ENCODE results near the gene ACKR3.

The ACKR3 gene

DNA sequence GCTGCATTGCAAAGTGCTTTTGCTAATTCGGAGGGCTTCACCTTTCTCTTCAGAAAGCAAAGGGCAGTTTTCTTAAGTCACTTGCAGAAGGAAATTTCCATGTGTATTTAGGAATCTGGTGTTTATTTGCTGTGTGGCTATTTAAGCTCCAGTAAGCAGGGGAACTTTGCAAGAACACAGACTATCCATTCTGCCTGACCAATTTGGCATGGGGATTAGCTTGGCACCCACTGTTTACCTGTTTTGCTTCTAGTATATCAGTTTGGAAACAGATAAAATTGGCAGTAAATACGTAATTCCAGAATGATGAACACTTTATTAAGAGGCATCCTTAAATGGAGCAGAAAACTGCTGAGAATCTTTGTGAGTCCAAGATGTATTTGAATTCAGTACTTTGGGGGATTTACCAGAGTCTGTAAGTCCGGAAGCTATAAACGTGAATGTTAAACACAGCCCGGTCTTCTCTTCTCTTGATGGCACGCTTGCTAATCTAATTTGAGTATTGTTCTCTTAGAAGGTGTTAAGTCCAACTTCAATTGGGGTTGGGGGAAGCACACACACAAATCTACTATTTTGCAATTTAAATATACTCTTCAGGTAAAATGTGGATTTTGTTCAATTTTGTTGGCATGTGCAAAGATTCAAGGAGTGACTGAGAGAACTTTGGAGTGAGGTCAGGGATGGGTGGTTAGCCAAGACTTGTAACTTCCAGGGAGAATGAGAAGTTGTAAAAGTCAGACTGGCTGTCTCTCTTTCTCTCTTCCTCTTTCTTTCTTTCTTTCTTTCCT lies 650 bp downstream of the ACKR3 start:
- no peaks in the 10 kb centered on the region for H3K9me3 Mint-ChIP-seq
- H3K4me3 Mint-ChIP-seq = no peak overlapping the region
- no peaks in the 10 kb centered on the region for H3K27me3 Mint-ChIP-seq
- no peak overlapping the region for H3K27ac Mint-ChIP-seq
- no peaks in the 10 kb centered on the region for H3K36me3 Mint-ChIP-seq (ENCODE audit: low read depth)
- H3K4me1 Mint-ChIP-seq (ENCODE audit: low read depth) = peaks cover 20% of the 10 kb centered on the region

DNA sequence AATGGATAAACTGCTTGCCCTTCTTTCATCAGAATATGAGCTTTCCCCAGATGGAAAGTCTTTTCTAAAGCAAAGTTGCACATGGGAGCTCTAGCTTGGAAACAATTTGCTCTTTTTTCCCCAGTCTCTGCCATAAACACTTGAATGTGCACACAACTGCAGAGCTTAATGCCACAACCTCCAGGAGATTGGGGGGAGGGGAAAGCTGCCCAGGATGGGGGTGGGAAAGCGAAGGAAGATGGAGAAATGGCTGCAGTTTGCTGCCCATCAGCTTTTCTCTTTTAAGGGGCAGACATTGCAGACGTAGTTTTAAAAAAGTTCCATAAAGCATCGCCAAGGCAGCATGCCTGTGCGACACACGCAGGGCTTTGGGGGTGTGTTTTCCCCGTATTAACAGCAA lies 1.5 kb downstream of the ACKR3 start:
- H3K4me1 Mint-ChIP-seq (ENCODE audit: low read depth) = peaks cover 20% of the 10 kb centered on the region
- no peaks in the 10 kb centered on the region for H3K27me3 Mint-ChIP-seq
- H3K36me3 Mint-ChIP-seq (ENCODE audit: low read depth) = no peaks in the 10 kb centered on the region
- H3K9me3 Mint-ChIP-seq = no peaks in the 10 kb centered on the region
- H3K27ac Mint-ChIP-seq = no peak overlapping the region
- no peak overlapping the region for H3K4me3 Mint-ChIP-seq

DNA sequence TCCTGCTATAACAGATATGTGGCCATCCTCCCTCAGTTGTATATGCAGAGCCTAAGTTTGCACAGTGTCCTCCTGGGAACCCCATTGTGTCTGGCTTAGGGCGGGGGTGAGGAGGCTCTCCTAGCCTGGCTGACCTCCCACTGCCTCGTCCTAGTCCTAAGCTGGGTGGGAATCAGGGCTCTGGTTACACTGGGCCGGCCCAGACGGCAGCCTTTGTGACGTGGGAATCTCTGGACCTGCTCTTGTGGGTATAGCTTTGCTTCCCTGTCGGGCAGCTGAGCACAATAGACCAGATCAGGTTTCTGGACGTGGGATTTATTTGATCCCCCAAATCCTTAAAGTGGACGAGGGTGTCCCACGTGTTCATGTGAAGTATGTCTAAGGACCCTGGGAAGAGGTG lies 2.9 kb downstream of the ACKR3 start:
- Mint-ChIP-seq H3K27ac (no peak overlapping the region), H3K27me3 (no peaks in the 10 kb centered on the region), H3K4me1 (ENCODE audit: low read depth) (peaks cover 20% of the 10 kb centered on the region), H3K36me3 (ENCODE audit: low read depth) (no peaks in the 10 kb centered on the region), H3K4me3 (no peak overlapping the region), H3K9me3 (no peaks in the 10 kb centered on the region)

DNA sequence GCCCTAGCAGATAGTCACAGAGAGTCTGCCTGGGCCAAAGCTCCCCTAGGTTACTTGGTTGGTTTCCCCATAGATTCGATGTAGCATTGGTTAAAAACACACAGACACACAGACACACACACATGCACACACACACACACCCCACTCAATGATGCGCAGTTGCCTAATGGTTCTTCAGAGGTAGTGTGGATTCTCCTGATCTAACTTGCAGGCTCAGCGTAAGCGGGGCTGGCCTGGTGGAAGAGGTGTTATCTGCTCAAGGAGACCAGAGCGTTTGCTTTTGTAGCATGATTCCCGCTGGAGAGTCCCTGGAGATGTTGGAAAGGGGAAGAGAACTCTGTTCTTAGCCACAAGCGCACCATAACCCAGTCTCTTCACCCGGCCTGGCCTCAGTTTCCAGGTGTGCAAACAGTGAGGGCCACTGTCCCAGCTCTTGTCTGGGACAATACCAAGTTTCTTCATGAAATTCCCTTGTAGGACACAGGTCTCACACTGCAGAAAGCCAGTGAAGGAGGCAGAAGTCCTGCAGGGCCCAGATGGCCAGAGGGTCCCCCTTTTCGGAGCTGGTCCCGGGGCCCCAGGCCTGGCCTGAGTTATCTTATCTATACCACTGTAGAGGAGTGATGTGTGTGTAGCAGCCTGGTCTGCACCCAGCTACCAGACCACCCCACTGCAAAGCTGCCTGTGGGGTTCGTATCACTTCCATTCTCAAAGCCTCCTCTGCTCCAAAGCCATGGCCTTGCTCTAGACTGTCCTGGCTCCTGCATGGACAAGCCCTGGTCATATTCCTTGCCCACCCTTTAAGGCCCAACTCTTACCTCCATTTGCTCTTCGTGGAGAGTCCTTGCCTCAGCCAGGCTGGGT lies 3.7 kb downstream of the ACKR3 start:
- H3K4me1 Mint-ChIP-seq (ENCODE audit: low read depth) = peaks cover 15% of the 10 kb centered on the region
- no peaks in the 10 kb centered on the region for H3K36me3 Mint-ChIP-seq (ENCODE audit: low read depth)
- H3K27me3 Mint-ChIP-seq = no peaks in the 10 kb centered on the region
- H3K27ac Mint-ChIP-seq = no peak overlapping the region
- H3K4me3 Mint-ChIP-seq = no peak overlapping the region
- H3K9me3 Mint-ChIP-seq = no peaks in the 10 kb centered on the region

DNA sequence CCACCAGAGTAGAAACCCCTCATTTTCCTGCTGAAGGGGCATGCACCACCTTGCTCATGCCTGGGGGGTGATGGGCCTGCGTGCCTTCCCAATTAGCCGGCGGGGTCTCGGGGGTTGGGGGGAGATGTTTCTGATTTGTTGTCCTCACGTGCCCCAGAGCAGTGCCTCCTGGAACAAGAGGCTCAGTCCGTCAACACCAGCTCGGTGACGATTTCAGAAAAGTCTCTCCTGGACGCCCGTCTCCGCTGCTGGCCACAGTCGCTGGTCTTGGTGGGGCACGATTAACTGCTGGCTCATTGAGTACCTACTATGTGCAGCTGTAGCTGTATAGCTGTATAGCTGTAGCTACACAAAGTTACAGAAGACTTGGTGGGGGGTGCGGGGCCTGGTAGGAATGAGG lies 4.4 kb downstream of the ACKR3 start:
- Mint-ChIP-seq H3K27me3 (no peaks in the 10 kb centered on the region), H3K4me3 (no peak overlapping the region), H3K27ac (no peak overlapping the region), H3K36me3 (ENCODE audit: low read depth) (no peaks in the 10 kb centered on the region), H3K4me1 (ENCODE audit: low read depth) (peaks cover 8% of the 10 kb centered on the region), H3K9me3 (no peaks in the 10 kb centered on the region)

DNA sequence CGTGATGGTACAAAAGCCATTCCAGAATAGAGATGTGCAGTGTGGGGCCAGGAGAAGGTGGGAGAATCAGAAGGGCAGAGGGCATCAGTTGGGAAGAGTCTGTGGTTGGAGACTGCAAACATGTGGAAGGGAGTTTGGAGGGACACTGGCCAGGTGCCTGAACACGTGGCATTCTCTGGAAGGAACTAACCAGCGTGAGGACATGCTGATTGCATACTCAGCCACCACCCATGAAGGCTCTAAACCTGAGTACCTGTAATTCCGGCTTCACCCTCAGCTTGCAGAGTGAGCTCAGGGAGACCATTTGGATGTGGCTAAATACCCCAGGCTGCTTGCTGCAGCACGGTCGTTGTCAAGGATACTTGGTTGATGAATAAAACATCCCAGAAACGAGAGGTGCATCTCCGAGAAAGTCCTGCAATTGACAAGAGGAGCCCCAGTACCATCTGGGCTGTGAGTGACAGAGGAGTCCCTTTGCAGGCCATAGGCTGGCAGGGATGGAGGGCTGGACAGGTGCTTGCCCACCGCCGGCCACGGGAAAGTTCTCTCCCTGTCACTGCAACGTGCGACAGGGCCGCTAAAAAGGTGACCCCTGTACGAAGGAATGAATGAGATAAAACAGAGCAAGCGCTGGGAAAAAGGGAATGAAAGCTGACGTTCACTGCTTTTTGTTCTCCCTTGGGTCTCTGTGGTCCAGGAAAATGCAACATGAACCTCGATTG lies 5.0 kb downstream of the ACKR3 start:
- peaks cover 2% of the 10 kb centered on the region for H3K4me1 Mint-ChIP-seq (ENCODE audit: low read depth)
- H3K27me3 Mint-ChIP-seq = no peaks in the 10 kb centered on the region
- no peak overlapping the region for H3K4me3 Mint-ChIP-seq
- H3K27ac Mint-ChIP-seq = no peak overlapping the region
- H3K9me3 Mint-ChIP-seq = no peaks in the 10 kb centered on the region
- H3K36me3 Mint-ChIP-seq (ENCODE audit: low read depth) = no peaks in the 10 kb centered on the region

DNA sequence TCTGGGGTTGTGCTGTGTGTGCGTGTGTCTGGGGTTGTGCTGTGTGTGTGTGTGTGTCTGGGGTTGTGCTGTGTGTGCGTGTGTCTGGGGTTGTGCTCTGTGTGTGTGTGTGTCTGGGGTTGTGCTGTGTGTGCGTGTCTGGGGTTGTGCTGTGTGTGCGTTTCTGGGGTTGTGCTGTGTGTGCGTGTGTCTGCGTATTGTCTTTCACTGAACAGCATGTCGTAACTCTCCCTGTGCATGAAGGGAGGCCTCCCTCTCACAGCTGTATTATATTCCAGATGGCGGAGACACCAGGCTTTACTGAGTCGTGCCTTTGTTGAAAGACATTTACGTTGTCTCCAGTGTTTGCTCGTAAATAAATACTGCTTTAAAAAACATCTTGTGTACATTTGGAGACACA lies 5.9 kb downstream of the ACKR3 start:
- Mint-ChIP-seq H3K9me3 (no peaks in the 10 kb centered on the region), H3K27ac (no peak overlapping the region)

DNA sequence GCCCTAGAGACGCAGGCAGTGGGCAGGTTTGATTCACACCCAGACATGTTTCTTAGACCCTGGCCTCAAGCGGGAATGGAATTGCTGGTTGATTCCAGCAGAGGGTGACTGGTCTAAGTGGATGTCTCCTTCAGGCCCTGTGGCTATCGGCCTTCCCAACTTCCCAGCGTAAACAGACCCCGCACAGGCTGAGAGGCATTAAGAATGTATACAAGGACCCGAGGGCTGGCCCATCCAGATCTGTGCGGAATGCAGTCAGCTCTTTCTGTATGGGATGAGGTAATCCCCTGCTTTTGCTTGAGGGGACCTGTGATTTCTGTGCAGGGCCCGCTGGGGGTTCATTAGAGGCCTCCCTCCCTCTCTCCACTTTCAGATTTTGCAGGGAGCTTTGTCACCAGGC lies 6.5 kb downstream of the ACKR3 start:
- Mint-ChIP-seq H3K27ac (no peak overlapping the region), H3K4me1 (ENCODE audit: low read depth) (no peaks in the 10 kb centered on the region), H3K9me3 (no peaks in the 10 kb centered on the region), H3K27me3 (no peaks in the 10 kb centered on the region), H3K4me3 (no peak overlapping the region), H3K36me3 (ENCODE audit: low read depth) (peaks cover 9% of the 10 kb centered on the region)

More for the DNA sequence above, 5.9 kb downstream of the ACKR3 start:
- Mint-ChIP-seq H3K4me3 (no peak overlapping the region), H3K4me1 (ENCODE audit: low read depth) (no peaks in the 10 kb centered on the region), H3K27me3 (no peaks in the 10 kb centered on the region), H3K36me3 (ENCODE audit: low read depth) (peaks cover 3% of the 10 kb centered on the region)

DNA sequence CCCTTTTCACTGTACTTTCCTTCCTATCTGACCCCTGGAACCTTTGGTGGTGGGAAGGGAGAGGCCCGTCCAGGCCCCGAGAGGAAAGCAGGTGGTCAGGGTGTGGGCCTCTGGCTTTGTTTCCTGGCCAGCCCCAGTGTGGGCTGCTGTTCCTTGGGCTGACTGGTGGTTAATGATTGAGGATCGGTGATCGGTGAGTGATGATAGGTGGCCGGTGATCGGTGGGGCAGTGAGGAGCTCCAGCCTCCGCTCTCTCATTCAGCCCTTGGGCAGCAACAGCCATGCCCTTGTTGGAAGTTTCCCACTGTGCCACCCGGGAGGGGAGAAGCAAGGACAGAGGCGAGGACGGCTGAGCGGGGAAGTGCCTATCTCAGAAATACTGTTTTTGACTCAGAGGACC lies 7.3 kb downstream of the ACKR3 start:
- Mint-ChIP-seq H3K4me3 (no peak overlapping the region), H3K9me3 (no peaks in the 10 kb centered on the region), H3K27ac (no peak overlapping the region), H3K4me1 (ENCODE audit: low read depth) (no peaks in the 10 kb centered on the region), H3K36me3 (ENCODE audit: low read depth) (peaks cover 12% of the 10 kb centered on the region), H3K27me3 (no peaks in the 10 kb centered on the region)

DNA sequence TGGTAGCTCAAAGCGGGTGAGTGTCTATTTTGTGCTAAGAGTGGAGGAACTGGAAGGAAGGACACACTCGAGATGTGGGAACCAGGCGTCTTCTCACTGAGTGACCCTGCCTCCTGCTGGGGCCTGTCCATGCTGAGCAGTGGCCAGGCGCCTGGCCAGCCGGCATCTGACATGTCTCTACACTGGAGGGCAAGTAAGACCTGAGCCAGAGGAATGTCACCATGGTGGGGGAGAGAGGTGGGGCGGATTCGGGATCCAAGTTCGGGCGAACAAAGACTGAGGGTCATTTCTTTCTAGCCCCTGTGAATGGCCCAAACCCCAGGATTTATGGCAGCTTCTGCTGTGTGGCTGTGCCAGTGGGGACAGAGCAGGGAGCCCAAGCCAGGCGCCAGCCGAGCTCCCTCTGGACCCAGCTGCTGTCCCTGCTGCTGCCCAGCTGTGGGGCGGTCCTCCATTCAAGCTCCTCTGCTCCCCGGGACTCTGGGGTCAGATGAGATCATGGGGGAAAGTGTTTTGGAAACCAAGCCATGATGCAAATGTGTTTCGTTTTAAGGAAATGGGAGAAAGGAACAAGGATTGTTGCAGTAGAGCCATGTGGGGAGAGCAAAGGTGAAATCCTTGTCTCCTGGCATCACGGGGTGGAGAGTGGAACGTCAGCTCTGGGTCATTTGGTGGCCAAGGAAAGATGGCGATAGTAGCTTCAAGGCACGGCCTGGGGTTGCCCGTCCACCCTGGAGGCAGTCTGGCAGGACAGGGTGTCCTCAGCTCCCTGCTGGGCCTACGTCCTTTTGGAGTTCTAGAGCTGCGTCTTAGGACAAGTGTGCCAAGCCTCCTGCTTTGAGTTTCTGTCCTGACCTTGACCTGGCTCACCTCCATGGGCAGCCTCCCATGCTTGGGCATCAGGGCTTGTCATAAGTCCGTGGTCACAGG lies 8.1 kb downstream of the ACKR3 start:
- no peaks in the 10 kb centered on the region for H3K9me3 Mint-ChIP-seq
- no peaks in the 10 kb centered on the region for H3K4me1 Mint-ChIP-seq (ENCODE audit: low read depth)
- peaks cover 12% of the 10 kb centered on the region for H3K36me3 Mint-ChIP-seq (ENCODE audit: low read depth)
- H3K27ac Mint-ChIP-seq = no peak overlapping the region
- no peak overlapping the region for H3K4me3 Mint-ChIP-seq
- H3K27me3 Mint-ChIP-seq = no peaks in the 10 kb centered on the region

DNA sequence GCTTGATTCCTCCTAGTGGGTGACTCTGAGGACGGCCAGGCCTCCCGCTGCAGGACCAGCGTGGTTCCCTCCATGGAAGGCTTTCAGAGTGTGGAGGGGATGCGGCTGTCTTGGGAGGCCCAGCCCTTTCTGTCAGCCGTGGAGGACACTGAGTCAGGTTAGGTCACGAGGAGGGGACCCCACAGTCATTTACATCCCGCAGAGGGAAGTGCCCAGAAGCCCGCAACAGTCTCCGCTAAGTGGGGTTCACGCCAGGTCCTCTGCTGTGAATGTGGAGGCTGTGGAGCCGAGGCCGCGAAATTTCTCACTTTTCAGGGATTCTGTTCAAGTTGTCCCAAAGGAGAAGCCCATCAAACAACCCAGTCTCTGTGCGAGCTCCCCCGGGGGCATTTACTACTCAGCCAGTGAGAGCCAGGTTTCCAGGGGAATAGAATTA lies 8.8 kb downstream of the ACKR3 start:
- Mint-ChIP-seq H3K27me3 (no peaks in the 10 kb centered on the region), H3K27ac (no peak overlapping the region), H3K4me1 (ENCODE audit: low read depth) (no peaks in the 10 kb centered on the region), H3K9me3 (no peaks in the 10 kb centered on the region), H3K4me3 (no peak overlapping the region), H3K36me3 (ENCODE audit: low read depth) (peaks cover 12% of the 10 kb centered on the region)

DNA sequence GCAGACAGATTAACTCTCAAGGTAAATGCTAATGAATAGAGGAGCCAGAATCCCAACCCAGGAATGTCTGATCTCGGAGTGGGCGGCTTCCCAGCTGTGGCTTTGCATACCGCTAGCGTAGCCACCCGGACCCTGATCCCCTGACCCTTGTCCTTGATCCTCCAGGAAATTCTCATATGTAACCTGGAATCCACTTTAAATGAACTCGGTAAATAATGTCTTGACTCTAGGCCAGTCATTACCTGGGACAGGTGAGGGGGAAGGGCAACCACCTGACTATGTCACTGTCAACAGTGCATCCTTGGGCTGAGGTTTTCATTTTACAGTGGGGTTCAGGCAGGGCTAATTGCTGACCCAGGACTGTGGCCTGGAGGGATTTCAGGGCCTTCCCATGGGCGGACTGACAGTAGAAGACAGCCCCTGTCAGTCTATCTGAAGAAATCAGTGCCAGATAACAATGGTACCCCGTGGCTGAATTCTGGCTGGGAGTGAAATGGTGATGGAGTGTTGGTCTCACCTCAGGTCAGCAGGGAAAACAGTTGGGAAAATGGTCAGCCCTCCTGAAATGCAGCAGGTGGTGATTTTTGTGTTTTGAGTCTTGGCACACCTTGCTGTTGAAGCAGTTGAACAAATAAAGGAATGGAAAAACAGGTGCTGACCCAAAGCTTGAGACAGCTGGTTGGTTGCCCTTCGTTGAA lies 9.6 kb downstream of the ACKR3 start:
- H3K27ac Mint-ChIP-seq = no peak overlapping the region
- peaks cover 12% of the 10 kb centered on the region for H3K36me3 Mint-ChIP-seq (ENCODE audit: low read depth)
- no peaks in the 10 kb centered on the region for H3K9me3 Mint-ChIP-seq
- no peaks in the 10 kb centered on the region for H3K27me3 Mint-ChIP-seq
- no peaks in the 10 kb centered on the region for H3K4me1 Mint-ChIP-seq (ENCODE audit: low read depth)
- no peak overlapping the region for H3K4me3 Mint-ChIP-seq

DNA sequence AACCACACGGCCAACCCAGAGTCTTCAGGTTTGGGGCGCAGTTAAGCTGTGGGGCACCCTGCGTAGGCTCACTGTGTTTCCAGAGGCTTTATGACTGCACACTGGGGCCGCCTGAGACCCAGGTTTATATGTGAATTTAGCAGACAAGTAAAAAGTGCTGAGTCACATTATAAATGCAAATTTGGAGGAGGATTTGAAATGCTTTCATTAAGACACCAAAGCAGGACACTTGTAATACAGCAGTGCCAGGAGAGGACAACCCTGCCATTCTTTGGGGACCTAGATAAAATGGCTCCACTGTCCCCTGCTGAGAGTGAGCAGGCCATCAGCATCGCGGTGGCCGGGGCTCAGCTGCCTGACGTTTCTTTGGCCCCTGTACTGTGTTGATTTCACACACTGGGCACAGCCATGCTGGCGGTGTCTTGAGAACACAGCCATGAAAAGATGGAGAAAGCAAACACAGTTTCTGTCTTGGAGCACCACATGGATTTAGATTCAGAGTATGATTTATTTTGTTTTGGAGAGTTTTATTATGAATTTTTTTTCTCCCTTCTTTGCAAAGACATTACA lies 10.2 kb downstream of the ACKR3 start:
- Mint-ChIP-seq H3K9me3 (no peaks in the 10 kb centered on the region), H3K36me3 (ENCODE audit: low read depth) (peaks cover 12% of the 10 kb centered on the region), H3K4me1 (ENCODE audit: low read depth) (no peaks in the 10 kb centered on the region), H3K27ac (no peak overlapping the region), H3K4me3 (no peak overlapping the region), H3K27me3 (no peaks in the 10 kb centered on the region)
